ENCODE measurements around the gene IL1A. TPM values are rescaled to one million over a fixed set of nuclear protein-coding genes. Genes with fewer than 3 reads are reported as not detected.

IL1A gene
- total RNA-seq, 1 experiment from 2014 or later: 6.3 TPM

DNA sequence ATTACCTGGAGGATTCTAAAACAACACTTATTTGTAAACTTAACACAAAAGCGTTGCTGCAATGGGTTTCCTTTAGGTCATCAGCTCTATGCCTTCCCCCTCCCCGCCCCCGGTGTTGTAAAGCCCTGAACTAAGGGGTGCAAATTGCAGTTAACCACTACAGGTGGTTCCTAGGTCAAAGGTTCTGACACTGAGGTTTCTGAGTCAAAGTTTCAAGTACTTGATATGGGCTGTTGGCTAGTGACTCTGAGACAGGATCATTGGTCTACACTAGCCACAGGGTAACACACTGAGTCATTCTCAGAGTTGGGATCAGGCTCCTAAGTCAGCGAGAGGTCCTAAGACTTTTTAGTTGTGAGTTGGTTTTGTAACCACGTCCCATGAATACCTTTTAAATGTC is 36.8 kb upstream of the IL1A start:
- Histone ChIP-seq H3K27me3 (replicated peaks; ENCODE audit: insufficient read depth, low read depth, low read length, poor library complexity) (no peaks in the 10 kb centered on the region), H3K27ac (ENCODE audit: low read depth, low read length, poor library complexity, severe bottlenecking) (no peak overlapping the region), H3K36me3 (ENCODE audit: insufficient read depth, low read length, poor library complexity, severe bottlenecking) (no peaks in the 10 kb centered on the region), H3K4me3 (ENCODE audit: low read depth, low read length, poor library complexity, severe bottlenecking) (no peak overlapping the region), H3K9me3 (ENCODE audit: low read depth, low read length, poor library complexity, severe bottlenecking) (no peaks in the 10 kb centered on the region), H3K4me1 (ENCODE audit: insufficient read depth, low read length, poor library complexity, severe bottlenecking) (no peaks in the 10 kb centered on the region)
- POLR2A ChIA-PET (ENCODE audit: low non-redundant PET): no interaction called here
- CTCF ChIA-PET: interaction anchor here (0.5 kb wide), 1 partner anchor 18 kb away, joined by 4 read pairs; no protein-coding TSS in a partner anchor
- DNase-seq (ENCODE audit: low spot score): no peak
- no peak for TF ChIP-seq EZH2 (IDR thresholded peaks at IDR 0.05; ENCODE audit: borderline replicate concordance, low read depth, low read length, poor library complexity, severe bottlenecking)
- TF ChIP-seq, protein P1, sequence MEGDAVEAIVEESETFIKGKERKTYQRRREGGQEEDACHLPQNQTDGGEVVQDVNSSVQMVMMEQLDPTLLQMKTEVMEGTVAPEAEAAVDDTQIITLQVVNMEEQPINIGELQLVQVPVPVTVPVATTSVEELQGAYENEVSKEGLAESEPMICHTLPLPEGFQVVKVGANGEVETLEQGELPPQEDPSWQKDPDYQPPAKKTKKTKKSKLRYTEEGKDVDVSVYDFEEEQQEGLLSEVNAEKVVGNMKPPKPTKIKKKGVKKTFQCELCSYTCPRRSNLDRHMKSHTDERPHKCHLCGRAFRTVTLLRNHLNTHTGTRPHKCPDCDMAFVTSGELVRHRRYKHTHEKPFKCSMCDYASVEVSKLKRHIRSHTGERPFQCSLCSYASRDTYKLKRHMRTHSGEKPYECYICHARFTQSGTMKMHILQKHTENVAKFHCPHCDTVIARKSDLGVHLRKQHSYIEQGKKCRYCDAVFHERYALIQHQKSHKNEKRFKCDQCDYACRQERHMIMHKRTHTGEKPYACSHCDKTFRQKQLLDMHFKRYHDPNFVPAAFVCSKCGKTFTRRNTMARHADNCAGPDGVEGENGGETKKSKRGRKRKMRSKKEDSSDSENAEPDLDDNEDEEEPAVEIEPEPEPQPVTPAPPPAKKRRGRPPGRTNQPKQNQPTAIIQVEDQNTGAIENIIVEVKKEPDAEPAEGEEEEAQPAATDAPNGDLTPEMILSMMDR (conservative IDR thresholded peaks at IDR 0.05; ENCODE audit: low read depth, low read length): no peak
- BruUV-seq (replicated peaks): no TSS peak
- intact Hi-C loops (cut with micrococcal nuclease; ENCODE audit: unreplicated experiment): no loop called here

DNA sequence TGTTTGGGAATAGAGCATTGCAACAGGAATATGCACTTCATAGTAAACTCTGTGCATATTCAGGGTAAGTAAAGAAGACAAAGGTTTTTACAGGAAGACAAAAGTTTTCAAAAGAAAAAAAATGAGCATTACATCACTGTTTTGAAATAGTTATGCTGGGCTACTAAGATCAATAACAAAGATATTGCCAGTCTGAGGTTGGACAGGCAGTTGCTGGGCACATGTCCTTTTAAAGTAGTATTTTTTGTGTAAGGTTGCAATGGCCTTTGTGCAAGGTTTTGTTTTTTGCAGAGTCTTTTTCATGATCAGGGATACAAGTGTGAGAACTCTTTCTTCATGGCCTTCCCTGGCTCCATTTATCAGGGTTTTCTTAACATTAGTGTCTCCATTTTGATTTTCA is 36.0 kb upstream of the IL1A start:
- H3K4me3 ChIP-seq (ENCODE audit: low read depth, low read length, poor library complexity, severe bottlenecking): no peak overlapping the region
- no peaks in the 10 kb centered on the region for H3K36me3 ChIP-seq (ENCODE audit: insufficient read depth, low read length, poor library complexity, severe bottlenecking)
- no peak overlapping the region for H3K27ac ChIP-seq (ENCODE audit: low read depth, low read length, poor library complexity, severe bottlenecking)
- BruUV-seq (replicated peaks): no TSS peak
- H3K4me1 ChIP-seq (ENCODE audit: insufficient read depth, low read length, poor library complexity, severe bottlenecking): no peaks in the 10 kb centered on the region
- intact Hi-C loops (cut with micrococcal nuclease; ENCODE audit: unreplicated experiment): no loop called here
- H3K27me3 ChIP-seq (replicated peaks; ENCODE audit: insufficient read depth, low read depth, low read length, poor library complexity): no peaks in the 10 kb centered on the region
- TF ChIP-seq, protein P1 (conservative IDR thresholded peaks at IDR 0.05; ENCODE audit: low read depth, low read length): no peak
- TF ChIP-seq EZH2 (IDR thresholded peaks at IDR 0.05; ENCODE audit: borderline replicate concordance, low read depth, low read length, poor library complexity, severe bottlenecking): no peak
- H3K9me3 ChIP-seq (ENCODE audit: low read depth, low read length, poor library complexity, severe bottlenecking): no peaks in the 10 kb centered on the region
- no peak for DNase-seq (ENCODE audit: low spot score)
- POLR2A ChIA-PET (ENCODE audit: low non-redundant PET): no interaction called here
- CTCF ChIA-PET: no interaction called here

GRCh38 chr2:112819081-112819480 is 34.8 kb upstream of the IL1A start:
- H3K4me3 ChIP-seq (ENCODE audit: low read depth, low read length, poor library complexity, severe bottlenecking): no peak overlapping the region
- ChIA-PET CTCF (no interaction called here), POLR2A (ENCODE audit: low non-redundant PET) (no interaction called here)
- no peaks in the 10 kb centered on the region for H3K27me3 ChIP-seq (replicated peaks; ENCODE audit: insufficient read depth, low read depth, low read length, poor library complexity)
- TF ChIP-seq EZH2 (IDR thresholded peaks at IDR 0.05; ENCODE audit: borderline replicate concordance, low read depth, low read length, poor library complexity, severe bottlenecking): no peak
- TF ChIP-seq, protein P1 (conservative IDR thresholded peaks at IDR 0.05; ENCODE audit: low read depth, low read length): no peak
- H3K9me3 ChIP-seq (ENCODE audit: low read depth, low read length, poor library complexity, severe bottlenecking): no peaks in the 10 kb centered on the region
- no peak for DNase-seq (ENCODE audit: low spot score)
- no peaks in the 10 kb centered on the region for H3K36me3 ChIP-seq (ENCODE audit: insufficient read depth, low read length, poor library complexity, severe bottlenecking)
- BruUV-seq (replicated peaks): no TSS peak
- no peak overlapping the region for H3K27ac ChIP-seq (ENCODE audit: low read depth, low read length, poor library complexity, severe bottlenecking)
- intact Hi-C loops (cut with micrococcal nuclease; ENCODE audit: unreplicated experiment): no loop called here
- H3K4me1 ChIP-seq (ENCODE audit: insufficient read depth, low read length, poor library complexity, severe bottlenecking): peaks cover 5% of the 10 kb centered on the region
